CD1c-positive myeloid dendritic cell (primary cell): ENCODE measurements around the gene SUN5.
"Not testable (repeated sequence)": the region's sequence is repeated elsewhere in the genome, so short reads cannot be mapped to it uniquely, and the experiment has no call there.

ENCODE experiments used
- DNase-seq: peaks from one replicate; pipeline ENCODE4 v3.0.0-alpha.2; 2016; ENCODE audit errors: extremely low spot score

SUN5 gene

GRCh38 chr20:32977281-32978008 lies 26.8 kb downstream of the SUN5 start:
- no peak for DNase-seq

DNA sequence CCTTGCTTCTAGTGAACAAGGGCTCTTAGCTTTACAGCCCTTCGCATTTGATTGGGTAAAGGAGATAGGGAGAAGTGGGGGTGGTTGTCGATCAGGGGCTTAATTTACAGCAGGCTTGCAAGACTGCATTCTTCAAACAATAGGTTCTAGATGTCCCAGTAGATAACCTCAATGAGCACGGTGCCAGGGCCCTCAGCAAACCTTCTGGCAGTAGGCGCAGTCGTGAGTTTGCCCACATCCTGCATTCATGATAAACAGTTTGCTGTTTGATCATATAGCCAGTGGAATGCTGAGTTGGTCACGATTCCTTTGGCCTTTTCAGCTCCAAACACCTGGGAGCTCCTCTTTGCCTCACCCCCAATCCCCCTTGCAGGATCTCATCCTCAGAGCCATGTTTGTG lies 27.5 kb downstream of the SUN5 start:
- no peak for DNase-seq

- no peak for DNase-seq
Measured at GRCh38 chr20:32975698-32976674, 28.2 kb downstream of the SUN5 start.

DNA sequence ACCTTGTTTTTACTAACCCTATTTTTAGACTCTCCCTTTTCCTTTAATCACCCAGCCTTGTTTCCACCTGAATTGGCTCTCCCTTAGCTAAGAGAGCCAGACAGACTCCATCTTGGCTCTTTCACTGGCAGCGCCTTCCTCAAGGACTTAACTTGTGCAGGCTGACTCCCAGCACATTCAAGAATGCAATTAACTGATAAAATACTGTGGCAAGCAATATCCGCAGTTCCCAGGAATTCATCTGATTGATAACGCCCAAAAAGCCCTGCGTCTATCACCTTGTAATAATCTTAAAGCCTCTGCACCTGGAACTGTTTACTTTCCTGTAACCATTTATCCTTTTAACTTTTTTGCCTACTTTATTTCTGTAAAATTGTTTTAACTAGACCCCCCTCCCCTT lies 29.1 kb downstream of the SUN5 start:
- DNase-seq: not testable (repeated sequence)

DNA sequence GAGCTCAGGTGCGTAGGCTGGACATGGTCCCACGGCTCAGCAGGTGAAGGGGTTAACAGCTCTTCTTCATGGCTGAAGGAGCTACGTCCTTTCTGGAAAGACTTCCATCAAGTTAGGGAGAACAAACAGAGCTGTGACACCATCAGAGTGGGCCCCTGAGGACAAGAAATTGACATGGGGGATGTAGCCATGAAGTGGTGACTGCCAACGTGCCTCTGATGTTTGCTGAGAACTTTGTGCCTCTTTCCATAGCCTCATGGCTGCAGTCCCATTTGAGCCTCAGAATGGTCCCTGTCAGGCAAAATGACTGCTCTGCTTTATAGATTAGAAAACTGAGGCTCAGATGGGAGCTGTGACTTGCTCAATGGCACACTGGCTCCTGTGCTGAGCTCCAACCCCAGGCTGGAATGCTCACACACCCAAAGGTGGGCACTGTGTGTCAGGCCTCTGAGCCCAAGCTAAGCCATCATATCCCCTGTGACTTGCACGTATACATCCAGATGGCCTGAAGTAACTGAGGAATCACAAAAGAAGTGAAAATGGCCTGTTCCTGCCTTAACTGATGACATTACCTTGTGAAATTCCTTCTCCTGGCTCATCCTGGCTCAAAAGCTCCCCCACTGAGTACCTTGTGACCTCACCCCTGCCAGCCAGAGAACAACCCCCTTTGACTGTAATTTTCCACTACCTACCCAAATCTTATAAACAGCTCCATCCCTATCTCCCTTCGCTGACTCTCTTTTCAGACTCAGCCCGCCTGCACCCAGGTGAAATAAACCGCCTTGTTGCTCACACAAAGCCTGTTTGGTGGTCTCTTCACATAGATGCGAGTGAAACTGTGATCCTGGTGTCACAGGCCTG lies 29.8 kb downstream of the SUN5 start:
- DNase-seq: not testable (repeated sequence)

- DNase-seq: no peak
Measured at GRCh38 chr20:32973077-32973717, 31.0 kb downstream of the SUN5 start.

GRCh38 chr20:32972181-32973076 lies 31.8 kb downstream of the SUN5 start:
- DNase-seq: peak; percentile 74

DNA sequence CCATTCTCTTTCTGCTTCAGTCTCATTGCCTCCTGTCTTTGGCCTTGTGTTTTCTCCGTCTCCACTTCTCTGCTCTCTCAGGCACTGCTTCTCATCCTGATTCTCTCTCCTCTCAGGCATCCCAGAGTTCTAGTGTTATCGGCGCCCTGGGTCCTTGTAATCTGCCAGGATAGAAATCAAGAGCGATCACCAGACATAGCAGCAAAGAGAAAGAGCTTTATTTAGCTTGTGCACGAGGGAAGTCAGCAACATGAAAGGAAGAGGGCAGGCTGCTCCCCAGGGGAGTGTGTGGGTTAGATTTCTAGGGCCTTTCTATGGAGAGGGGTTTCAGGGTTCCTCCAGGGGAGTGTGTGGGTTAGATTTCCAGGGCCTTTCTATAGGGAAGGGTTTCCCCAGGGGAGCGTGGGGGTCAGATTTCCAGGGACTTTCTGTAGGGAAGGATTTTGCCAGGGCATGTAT lies 32.5 kb downstream of the SUN5 start:
- no peak for DNase-seq

GRCh38 chr20:32970973-32971300 lies 33.3 kb downstream of the SUN5 start:
- DNase-seq: no peak

- DNase-seq: no peak
Measured at GRCh38 chr20:32970115-32970972, 33.9 kb downstream of the SUN5 start.

GRCh38 chr20:32969356-32970114 lies 34.7 kb downstream of the SUN5 start:
- DNase-seq: no peak

GRCh38 chr20:32968478-32969241 lies 35.6 kb downstream of the SUN5 start:
- DNase-seq: no peak

DNA sequence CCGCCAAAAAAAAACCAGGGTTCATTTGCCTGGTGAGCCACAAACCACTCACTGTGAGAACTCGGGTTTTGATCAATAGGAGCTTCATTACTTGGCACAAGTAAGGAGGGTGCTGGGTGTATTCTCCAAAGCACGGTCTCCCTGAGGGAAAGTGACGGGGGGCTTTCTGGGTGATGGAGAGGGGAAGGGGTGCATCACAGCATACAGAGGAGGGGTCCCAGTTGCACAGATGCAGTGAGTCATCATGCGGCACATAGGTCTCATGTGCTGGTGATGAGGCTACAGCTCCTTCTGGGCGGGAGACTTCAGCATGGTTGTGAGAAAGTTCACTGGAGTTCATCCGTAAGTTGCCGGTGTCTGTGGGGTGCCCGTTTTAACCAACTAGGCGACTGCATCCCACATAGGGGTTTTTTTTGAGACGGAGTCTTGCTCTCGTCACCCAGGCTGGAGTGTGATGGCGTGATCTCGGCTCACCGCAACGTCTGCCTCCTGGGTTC lies 36.2 kb downstream of the SUN5 start:
- no peak for DNase-seq

DNA sequence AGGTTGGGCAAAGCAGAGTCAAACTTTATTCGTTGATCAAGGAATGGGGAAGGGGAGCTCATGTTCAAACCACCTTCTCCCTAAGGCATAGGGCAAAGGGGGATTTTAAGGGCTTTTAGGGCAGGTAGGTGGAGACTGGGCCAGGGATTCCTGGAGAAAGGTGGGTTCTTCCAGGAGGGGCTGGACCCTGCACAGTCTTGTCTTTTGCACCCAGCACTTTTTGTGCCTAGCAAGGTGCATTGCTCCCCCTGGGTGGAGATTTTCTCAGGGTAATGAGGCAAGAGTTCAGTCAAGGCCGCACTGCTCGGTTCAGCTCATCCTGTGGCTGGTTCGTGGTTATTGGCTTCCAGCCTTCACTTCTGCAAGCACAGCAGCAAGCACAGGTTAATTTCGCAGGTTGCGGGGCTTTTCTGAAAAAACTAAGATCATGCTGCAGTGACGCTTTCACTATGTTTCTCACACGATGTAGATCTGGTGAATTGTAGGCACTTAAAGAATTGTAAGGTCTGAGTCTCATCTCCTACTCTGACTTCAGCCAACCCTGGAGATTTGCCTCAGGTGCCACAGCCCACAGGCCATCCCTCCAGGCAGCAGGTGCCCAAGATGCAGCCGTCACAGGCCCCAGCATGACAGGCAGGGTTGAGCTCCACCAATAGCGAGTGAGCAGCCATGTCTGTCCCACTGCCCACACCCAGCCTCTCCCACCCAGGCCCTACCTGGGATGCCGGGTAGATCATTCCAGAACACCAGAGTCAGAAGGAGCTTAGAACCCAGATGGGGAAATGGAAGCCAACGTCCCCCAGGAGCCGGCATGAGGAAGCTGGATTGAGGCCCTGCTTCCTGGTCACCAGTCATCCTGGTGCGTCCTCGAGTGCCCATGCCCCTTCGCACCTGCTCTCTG lies 37.1 kb downstream of the SUN5 start:
- DNase-seq: peak; percentile 11

DNA sequence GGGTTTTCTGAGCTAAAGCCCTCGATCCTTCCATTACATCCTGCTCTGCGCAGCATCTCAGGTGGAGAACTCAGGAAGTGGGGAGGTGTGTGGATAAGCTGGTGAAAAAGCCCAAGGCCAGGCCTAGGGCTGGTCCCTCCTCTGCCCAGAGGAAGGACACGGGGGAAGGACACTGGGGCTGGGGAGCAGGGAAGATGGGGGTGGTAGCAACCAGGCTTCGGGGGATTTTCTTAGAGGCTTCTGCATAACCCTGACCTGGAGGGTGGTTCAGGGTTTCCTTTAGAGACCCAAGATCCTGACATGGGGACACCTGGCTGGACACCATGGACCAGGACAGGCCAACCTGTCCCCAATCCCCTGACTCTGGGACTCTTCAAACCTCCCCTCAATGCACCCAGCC lies 37.9 kb downstream of the SUN5 start:
- DNase-seq: no peak

DNA sequence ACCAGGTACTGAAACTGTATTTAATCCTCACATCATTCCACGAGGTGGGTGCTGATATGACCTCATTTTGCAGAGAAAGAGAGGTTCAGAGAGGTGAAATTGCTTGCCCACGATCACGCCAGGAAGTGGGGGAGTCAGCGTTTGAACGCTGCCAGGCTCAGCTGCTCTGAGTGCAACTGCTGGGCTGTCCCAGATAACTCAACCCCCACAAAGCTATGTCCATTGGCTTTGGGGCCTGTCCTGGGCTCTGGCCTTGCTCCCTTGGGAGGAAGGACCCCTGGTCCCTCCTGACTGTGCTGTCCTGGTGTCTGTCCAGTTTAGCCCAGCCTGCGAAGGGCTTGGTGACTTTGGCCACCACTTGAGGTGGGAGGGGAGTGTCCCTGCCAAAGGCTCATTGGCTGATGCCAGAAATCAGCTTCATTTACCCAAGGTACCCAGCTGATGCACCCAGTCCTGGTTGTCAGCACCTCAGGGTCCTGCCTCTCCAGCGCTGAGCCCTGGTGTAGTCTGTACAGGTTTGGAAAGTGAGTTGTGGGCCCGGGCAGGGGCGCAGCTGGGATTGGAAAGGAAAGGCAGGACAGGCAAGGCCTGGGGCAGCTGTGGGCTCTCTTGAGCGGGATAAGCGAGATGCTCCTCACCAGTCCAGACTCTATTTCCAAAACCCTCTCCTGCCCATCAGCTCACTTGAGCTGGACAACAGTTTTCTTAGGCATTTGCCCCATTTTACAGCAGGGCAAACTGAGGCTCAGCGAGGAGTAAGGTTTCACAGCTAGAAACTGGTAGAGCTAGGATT lies 38.5 kb downstream of the SUN5 start:
- DNase-seq: no peak
